Neural progenitor cell (in vitro differentiated cells): ENCODE data around the gene ONECUT1. TPM values are rescaled to one million over a fixed set of nuclear protein-coding genes. Genes with fewer than 3 reads are reported as not detected.

ENCODE experiments used
- DNase-seq: peaks from one replicate; pipeline ENCODE4 v3.0.0-alpha.2; 2016; ENCODE audit warnings: low spot score
- H2AFZ ChIP-seq: fragments of 200-600 bp; sonication (generic); replicated peaks from 2 replicates; pipeline ENCODE4 v1.6.1; 2016; ENCODE audit warnings: antibody characterized with exemption
- H3F3A ChIP-seq: fragments of 200-600 bp; sonication (generic); 2 replicates; pipeline ENCODE4 v1.6.1; 2016; ENCODE audit warnings: antibody characterized with exemption, low read depth
- H3K27ac ChIP-seq: fragments of 200-600 bp; sonication (generic); 2 replicates; pipeline ENCODE4 v1.5.1; 2016; ENCODE audit warnings: mild to moderate bottlenecking
- H3K27me3 ChIP-seq: fragments of 200-600 bp; sonication (generic); 2 replicates; pipeline ENCODE4 v1.6.1; 2016; ENCODE audit warnings: mild to moderate bottlenecking, moderate library complexity
- H3K36me3 ChIP-seq: fragments of 200-600 bp; sonication (generic); 2 replicates; pipeline ENCODE4 v1.5.1; 2016
- H3K4me1 ChIP-seq: fragments of 200-600 bp; sonication (generic); 2 replicates; pipeline ENCODE4 v1.6.1; 2016; ENCODE audit warnings: mixed run types
- H3K4me2 ChIP-seq: fragments of 200-600 bp; sonication (generic); 2 replicates; pipeline ENCODE4 v1.6.1; 2016
- H3K4me3 ChIP-seq: fragments of 200-600 bp; sonication (generic); 2 replicates; pipeline ENCODE4 v1.5.1; 2016
- H3K79me2 ChIP-seq: fragments of 200-600 bp; sonication (generic); 2 replicates; pipeline ENCODE4 v1.6.1; 2016; ENCODE audit warnings: low read depth
- H3K9ac ChIP-seq: fragments of 200-600 bp; sonication (generic); 2 replicates; pipeline ENCODE4 v1.6.1; 2016
- H3K9me3 ChIP-seq: fragments of 200-600 bp; sonication (generic); 2 replicates; pipeline ENCODE4 v1.5.1; 2016; ENCODE audit warnings: low read depth
- H4K20me1 ChIP-seq: fragments of 200-600 bp; sonication (generic); 2 replicates; pipeline ENCODE4 v1.6.1; 2016; ENCODE audit warnings: low read depth
- H3K27ac Mint-ChIP-seq: 3 replicates; pipeline ENCODE4 v1.8.0; 2021; ENCODE audit warnings: mixed read lengths
- H3K27me3 Mint-ChIP-seq: 2 replicates; pipeline ENCODE4 v1.8.0; 2022; ENCODE audit warnings: low read depth, mild to moderate bottlenecking, inconsistent platforms, moderate library complexity, mixed read lengths; ENCODE audit not compliant: insufficient read depth
- H3K36me3 Mint-ChIP-seq: 3 replicates; pipeline ENCODE4 v1.8.0; 2021; ENCODE audit warnings: mixed read lengths
- H3K4me1 Mint-ChIP-seq: 3 replicates; pipeline ENCODE4 v1.8.0; 2021; ENCODE audit warnings: mixed read lengths
- H3K4me3 Mint-ChIP-seq: 3 replicates; pipeline ENCODE4 v1.8.0; 2021; ENCODE audit warnings: mild to moderate bottlenecking, moderate library complexity, mixed read lengths
- H3K9me3 Mint-ChIP-seq: 3 replicates; pipeline ENCODE4 v1.8.0; 2020; ENCODE audit warnings: mixed read lengths
- EZH2 ChIP-seq: fragments of 200-600 bp; sonication (generic); IDR thresholded peaks from 2 replicates; pipeline ENCODE4 v1.6.1; 2017; ENCODE audit warnings: antibody characterized with exemption, mild to moderate bottlenecking, moderate library complexity
- EZH2phosphoT487 ChIP-seq: fragments of 200-600 bp; sonication (generic); IDR thresholded peaks from 2 replicates; pipeline ENCODE4 v1.6.1; 2017; ENCODE audit warnings: antibody characterized with exemption
- total RNA-seq: library from RNA; depleted of rRNA; stranded (reverse); fragments of >200 nt; gene quantifications from 2 replicates; pipeline ENCODE4 v1.2.3, GENCODE V29; 2015; ENCODE audit warnings: low replicate concordance
- TF ChIP-seq, protein P1 (sequence below): fragments of 200-600 bp; sonication (generic); IDR thresholded peaks from 2 replicates; pipeline ENCODE4 v1.5.1; 2017; ENCODE audit warnings: antibody characterized with exemption, mild to moderate bottlenecking

Gene ONECUT1
- total RNA-seq, 1 donor from 2014 or later, result 1.5 TPM

DNA sequence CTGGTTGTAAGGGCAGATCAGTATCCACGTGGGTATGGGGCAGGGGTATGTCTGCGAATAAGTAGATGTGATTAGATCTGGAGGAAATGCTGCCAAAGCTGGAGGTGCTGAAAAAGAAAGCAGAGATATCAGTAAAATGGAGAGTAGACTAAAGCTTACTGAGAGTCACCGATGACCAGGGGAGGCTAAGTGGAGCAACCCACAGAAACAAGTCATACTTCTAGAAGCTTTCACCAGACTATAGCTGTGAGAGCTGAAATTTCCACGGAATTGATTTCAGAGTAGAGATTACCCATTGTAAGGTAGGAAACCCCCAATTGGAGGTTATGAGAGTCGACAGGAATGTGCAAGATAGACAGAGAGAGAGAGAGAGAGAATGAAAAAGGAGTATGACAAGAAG lies 27.5 kb downstream of the ONECUT1 start:
- no peak overlapping the region for H2AFZ ChIP-seq
- Mint-ChIP-seq H3K36me3 (peaks cover under 1% of the 10 kb centered on the region), H3K4me1 (peaks cover 11% of the 10 kb centered on the region), H3K9me3 (no peaks in the 10 kb centered on the region), H3K27me3 (no peaks in the 10 kb centered on the region), H3K4me3 (no peak overlapping the region), H3K27ac (no peak overlapping the region)
- no peaks in the 10 kb centered on the region for H4K20me1 ChIP-seq
- H3K4me1 ChIP-seq, result peaks cover 6% of the 10 kb centered on the region
- H3K27me3 ChIP-seq, result no peaks in the 10 kb centered on the region
- H3K4me2 ChIP-seq, result no peak overlapping the region
- DNase-seq, result no peak
- no peaks in the 10 kb centered on the region for H3K36me3 ChIP-seq
- H3K4me3 ChIP-seq, result no peak overlapping the region
- H3K79me2 ChIP-seq, result no peaks in the 10 kb centered on the region
- TF ChIP-seq, protein P1, sequence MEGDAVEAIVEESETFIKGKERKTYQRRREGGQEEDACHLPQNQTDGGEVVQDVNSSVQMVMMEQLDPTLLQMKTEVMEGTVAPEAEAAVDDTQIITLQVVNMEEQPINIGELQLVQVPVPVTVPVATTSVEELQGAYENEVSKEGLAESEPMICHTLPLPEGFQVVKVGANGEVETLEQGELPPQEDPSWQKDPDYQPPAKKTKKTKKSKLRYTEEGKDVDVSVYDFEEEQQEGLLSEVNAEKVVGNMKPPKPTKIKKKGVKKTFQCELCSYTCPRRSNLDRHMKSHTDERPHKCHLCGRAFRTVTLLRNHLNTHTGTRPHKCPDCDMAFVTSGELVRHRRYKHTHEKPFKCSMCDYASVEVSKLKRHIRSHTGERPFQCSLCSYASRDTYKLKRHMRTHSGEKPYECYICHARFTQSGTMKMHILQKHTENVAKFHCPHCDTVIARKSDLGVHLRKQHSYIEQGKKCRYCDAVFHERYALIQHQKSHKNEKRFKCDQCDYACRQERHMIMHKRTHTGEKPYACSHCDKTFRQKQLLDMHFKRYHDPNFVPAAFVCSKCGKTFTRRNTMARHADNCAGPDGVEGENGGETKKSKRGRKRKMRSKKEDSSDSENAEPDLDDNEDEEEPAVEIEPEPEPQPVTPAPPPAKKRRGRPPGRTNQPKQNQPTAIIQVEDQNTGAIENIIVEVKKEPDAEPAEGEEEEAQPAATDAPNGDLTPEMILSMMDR, result no peak
- TF ChIP-seq EZH2phosphoT487 (no peak), EZH2 (no peak)
- H3K9me3 ChIP-seq, result no peaks in the 10 kb centered on the region
- no peak overlapping the region for H3K27ac ChIP-seq
- no peak overlapping the region for H3K9ac ChIP-seq
- H3F3A ChIP-seq, result no peaks in the 10 kb centered on the region

DNA sequence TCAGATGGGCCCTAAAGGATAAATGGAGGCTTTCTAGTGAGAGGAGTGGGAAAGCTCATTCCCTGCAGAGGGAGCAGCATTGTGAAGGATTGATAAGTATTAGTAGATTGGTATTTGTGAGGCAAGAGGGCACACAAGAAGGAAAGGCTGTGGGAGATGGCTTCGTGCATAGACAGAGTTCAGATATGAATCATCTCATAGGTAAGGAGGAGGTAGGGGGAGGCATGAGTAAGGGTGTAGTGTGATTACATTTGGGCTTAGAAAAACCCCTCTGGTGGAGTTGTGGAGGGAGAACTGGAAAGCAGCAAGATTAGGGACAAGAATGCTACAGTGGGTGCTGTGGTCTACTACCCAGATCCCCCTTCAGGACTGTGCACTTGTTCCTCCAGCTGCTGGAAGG lies 29.6 kb downstream of the ONECUT1 start:
- Mint-ChIP-seq H3K27me3 (no peaks in the 10 kb centered on the region), H3K4me1 (peaks cover 8% of the 10 kb centered on the region), H3K9me3 (no peaks in the 10 kb centered on the region), H3K27ac (no peak overlapping the region), H3K4me3 (no peak overlapping the region), H3K36me3 (peaks cover 6% of the 10 kb centered on the region)
- Histone ChIP-seq H3K27ac (no peak overlapping the region), H2AFZ (no peak overlapping the region), H3K9me3 (no peaks in the 10 kb centered on the region), H3K4me3 (no peak overlapping the region), H3K9ac (no peak overlapping the region), H3K36me3 (no peaks in the 10 kb centered on the region), H3K79me2 (no peaks in the 10 kb centered on the region), H3F3A (no peaks in the 10 kb centered on the region), H4K20me1 (no peaks in the 10 kb centered on the region), H3K4me1 (peaks cover 4% of the 10 kb centered on the region), H3K4me2 (no peak overlapping the region), H3K27me3 (no peaks in the 10 kb centered on the region)
- DNase-seq, result no peak
- TF ChIP-seq, protein P1, result no peak
- TF ChIP-seq EZH2phosphoT487, result no peak
- no peak for TF ChIP-seq EZH2

DNA sequence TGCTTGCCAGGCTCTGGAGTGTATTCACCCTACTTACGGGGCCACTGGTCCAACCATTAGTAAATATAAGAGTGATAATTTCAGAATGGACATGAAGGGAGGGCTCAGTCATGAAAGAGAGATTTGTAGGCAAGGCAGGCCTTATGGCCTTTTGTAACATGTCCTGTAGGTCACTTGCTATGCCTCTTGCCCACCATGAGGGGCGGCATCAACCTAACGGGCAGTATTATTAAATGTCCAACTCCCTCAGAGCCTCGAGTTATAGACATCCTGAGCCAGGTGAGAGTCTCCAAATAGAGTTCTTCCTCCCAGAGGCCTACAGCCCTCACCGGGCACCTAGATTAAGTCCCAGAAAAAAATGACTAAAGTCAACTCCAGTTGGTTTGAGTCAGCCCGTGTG lies 30.2 kb downstream of the ONECUT1 start:
- no peak overlapping the region for H3K4me3 Mint-ChIP-seq
- Histone ChIP-seq H4K20me1 (no peaks in the 10 kb centered on the region), H3K27me3 (no peaks in the 10 kb centered on the region), H3K79me2 (no peaks in the 10 kb centered on the region), H3K4me1 (no peaks in the 10 kb centered on the region), H3F3A (no peaks in the 10 kb centered on the region), H3K9me3 (no peaks in the 10 kb centered on the region), H2AFZ (no peak overlapping the region), H3K4me3 (no peak overlapping the region), H3K27ac (no peak overlapping the region), H3K36me3 (no peaks in the 10 kb centered on the region), H3K9ac (no peak overlapping the region), H3K4me2 (no peak overlapping the region)
- TF ChIP-seq EZH2 (no peak), EZH2phosphoT487 (no peak)
- TF ChIP-seq, protein P1, result peak; percentile 23
- H3K36me3 Mint-ChIP-seq, result peaks cover 8% of the 10 kb centered on the region
- no peak overlapping the region for H3K27ac Mint-ChIP-seq
- H3K27me3 Mint-ChIP-seq, result no peaks in the 10 kb centered on the region
- H3K9me3 Mint-ChIP-seq, result no peaks in the 10 kb centered on the region
- peaks cover 2% of the 10 kb centered on the region for H3K4me1 Mint-ChIP-seq
- DNase-seq, result no peak
